Measurements from ENCODE around the gene FAM219A. TPM values are rescaled to one million over a fixed set of nuclear protein-coding genes. Genes with fewer than 3 reads are reported as not detected.
"Not testable (repeated sequence)": the region's sequence is repeated elsewhere in the genome, so short reads cannot be mapped to it uniquely, and the experiment has no call there.

The FAM219A gene
- total and polyA plus RNA-seq, 7 donors: 3.0 to 10.2 (median 7.9) TPM

DNA sequence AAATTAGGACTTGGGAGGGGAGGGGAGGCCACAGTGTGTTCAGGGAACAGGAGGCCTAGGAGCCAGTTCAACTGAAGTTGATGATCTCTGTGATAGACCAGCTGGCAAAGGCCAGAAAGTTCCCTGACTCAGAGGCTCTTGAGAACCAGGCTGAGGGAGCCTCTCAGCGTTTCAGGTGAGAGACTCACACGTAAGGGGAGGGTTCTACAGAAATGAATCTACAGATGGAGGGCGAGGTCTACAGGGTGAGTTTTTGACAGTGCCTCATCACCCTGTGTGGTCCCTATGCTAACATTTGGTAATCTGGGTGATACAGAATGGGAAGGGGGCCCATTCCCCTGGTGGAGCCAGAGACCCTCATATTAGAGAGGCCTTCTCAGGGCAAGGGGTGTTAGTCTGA is 32.4 kb upstream of the FAM219A start:
- intact Hi-C loops (cut with DNase I): no loop called here
- WGBS, 2 donors: 67 to 69% methylated on average over 3 of the region's 3 CpGs

DNA sequence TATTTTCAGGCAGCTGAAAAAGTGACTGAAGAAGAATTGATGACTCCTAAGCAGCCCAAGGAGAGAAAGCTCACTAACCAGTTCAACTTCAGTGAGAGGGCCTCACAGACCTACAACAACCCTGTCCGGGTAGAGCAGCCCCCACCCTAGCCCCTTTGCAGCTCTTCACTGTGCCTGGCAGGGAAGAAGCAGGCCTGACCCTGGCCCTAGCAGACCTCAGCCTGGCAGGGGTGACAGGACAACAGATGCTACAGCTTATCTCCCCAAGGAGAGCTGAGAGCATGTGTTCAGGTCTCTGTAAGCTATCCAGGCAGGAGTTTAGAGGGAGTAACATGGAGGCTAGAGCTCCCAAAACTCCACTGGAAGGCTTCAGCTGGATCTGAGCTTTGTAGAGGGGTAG is 32.0 kb upstream of the FAM219A start:
- peaks cover 0 to 6% (median 0%) of the 10 kb centered on the region in 3 donors for H3K27me3 ChIP-seq
- DNase-seq: no peak
- no peak overlapping the region for H3K4me3 ChIP-seq
- TF ChIP-seq POLR2A (IDR thresholded peaks at IDR 0.05) (no peak), EP300 (IDR thresholded peaks at IDR 0.05) (no peak), POLR2AphosphoS5 (IDR thresholded peaks at IDR 0.05) (no peak)
- TF ChIP-seq, protein P1, sequence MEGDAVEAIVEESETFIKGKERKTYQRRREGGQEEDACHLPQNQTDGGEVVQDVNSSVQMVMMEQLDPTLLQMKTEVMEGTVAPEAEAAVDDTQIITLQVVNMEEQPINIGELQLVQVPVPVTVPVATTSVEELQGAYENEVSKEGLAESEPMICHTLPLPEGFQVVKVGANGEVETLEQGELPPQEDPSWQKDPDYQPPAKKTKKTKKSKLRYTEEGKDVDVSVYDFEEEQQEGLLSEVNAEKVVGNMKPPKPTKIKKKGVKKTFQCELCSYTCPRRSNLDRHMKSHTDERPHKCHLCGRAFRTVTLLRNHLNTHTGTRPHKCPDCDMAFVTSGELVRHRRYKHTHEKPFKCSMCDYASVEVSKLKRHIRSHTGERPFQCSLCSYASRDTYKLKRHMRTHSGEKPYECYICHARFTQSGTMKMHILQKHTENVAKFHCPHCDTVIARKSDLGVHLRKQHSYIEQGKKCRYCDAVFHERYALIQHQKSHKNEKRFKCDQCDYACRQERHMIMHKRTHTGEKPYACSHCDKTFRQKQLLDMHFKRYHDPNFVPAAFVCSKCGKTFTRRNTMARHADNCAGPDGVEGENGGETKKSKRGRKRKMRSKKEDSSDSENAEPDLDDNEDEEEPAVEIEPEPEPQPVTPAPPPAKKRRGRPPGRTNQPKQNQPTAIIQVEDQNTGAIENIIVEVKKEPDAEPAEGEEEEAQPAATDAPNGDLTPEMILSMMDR (IDR thresholded peaks at IDR 0.05): no peak
- WGBS, 2 donors: 67 to 89% methylated on average over 1 of the region's 1 CpG
- no peaks in the 10 kb centered on the region for H3K4me1 ChIP-seq
- intact Hi-C loops (cut with DNase I): no loop called here
- H3K9me3 ChIP-seq: no peaks in the 10 kb centered on the region
- no peaks in the 10 kb centered on the region for H3K36me3 ChIP-seq
- no peak overlapping the region for H3K27ac ChIP-seq

More for the DNA sequence above, 32.4 kb upstream of the FAM219A start:
- peaks cover 0 to 6% (median 0%) of the 10 kb centered on the region in 3 donors for H3K27me3 ChIP-seq
- no peak overlapping the region for H3K27ac ChIP-seq
- TF ChIP-seq, protein P1 (IDR thresholded peaks at IDR 0.05): no peak
- TF ChIP-seq POLR2AphosphoS5 (IDR thresholded peaks at IDR 0.05): no peak
- TF ChIP-seq EP300 (IDR thresholded peaks at IDR 0.05): no peak
- TF ChIP-seq POLR2A (IDR thresholded peaks at IDR 0.05): no peak
- no peaks in the 10 kb centered on the region for H3K9me3 ChIP-seq
- no peaks in the 10 kb centered on the region for H3K4me1 ChIP-seq
- no peak overlapping the region for H3K4me3 ChIP-seq
- DNase-seq: no peak
- no peaks in the 10 kb centered on the region for H3K36me3 ChIP-seq

DNA sequence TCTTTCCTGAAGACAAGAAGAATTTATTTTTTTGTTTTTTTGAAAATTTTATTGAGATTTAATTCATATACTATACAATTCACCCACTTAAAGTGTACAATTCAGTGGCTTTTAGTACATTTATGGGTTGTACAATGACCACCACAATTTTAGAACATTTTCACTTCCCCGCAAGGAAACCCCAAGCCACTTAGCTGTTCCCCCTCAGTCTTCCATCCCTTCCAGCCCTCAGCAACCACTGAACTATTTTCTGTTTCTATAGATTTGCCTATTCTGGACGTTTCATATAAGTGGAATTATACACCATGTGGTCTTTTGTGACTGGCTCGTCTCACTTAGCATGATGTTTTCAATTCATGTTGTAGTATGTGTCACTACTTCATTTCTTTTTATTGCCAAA is 28.2 kb upstream of the FAM219A start:
- no peaks in the 10 kb centered on the region for H3K4me1 ChIP-seq
- intact Hi-C loops (cut with DNase I): no loop called here
- no peak for TF ChIP-seq POLR2AphosphoS5 (IDR thresholded peaks at IDR 0.05)
- no peak for TF ChIP-seq EP300 (IDR thresholded peaks at IDR 0.05)
- TF ChIP-seq POLR2A (IDR thresholded peaks at IDR 0.05): no peak
- TF ChIP-seq, protein P1 (IDR thresholded peaks at IDR 0.05): no peak
- DNase-seq: no peak
- 60 to 65% methylated on average over 3 of the region's 3 CpGs for WGBS, 2 donors
- H3K4me3 ChIP-seq: no peak overlapping the region
- H3K9me3 ChIP-seq: no peaks in the 10 kb centered on the region
- H3K27ac ChIP-seq: no peak overlapping the region
- no peaks in the 10 kb centered on the region for H3K36me3 ChIP-seq
- peaks cover 0 to 6% (median 0%) of the 10 kb centered on the region in 3 donors for H3K27me3 ChIP-seq

DNA sequence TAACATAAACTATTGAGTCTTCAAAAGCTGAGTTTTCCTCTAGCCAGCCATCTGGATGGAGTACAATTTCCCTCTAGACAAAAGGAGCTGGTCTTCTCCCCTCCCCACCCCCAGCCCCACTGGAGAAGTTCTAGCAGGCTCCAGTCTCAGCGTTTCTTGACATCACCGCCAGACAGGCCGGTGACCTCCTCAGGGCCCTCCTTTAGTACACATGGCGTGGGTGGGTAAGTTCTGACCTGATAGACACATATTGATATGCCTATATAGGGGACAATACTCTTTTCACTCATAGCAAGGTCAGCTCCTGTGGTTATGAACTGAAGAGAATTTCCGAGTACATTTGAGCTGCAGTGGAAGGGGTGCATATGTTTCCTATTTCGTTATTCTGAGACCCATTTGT is 27.5 kb upstream of the FAM219A start:
- intact Hi-C loops (cut with DNase I): no loop called here
- no peak overlapping the region for H3K4me3 ChIP-seq
- DNase-seq: no peak
- WGBS, 2 donors: 78 to 81% methylated on average over 6 of the region's 6 CpGs
- H3K36me3 ChIP-seq: no peaks in the 10 kb centered on the region
- H3K9me3 ChIP-seq: no peaks in the 10 kb centered on the region
- H3K27me3 ChIP-seq: peaks cover 0 to 6% (median 0%) of the 10 kb centered on the region in 3 donors
- H3K27ac ChIP-seq: no peak overlapping the region
- TF ChIP-seq, protein P1 (IDR thresholded peaks at IDR 0.05): no peak
- TF ChIP-seq EP300 (IDR thresholded peaks at IDR 0.05) (no peak), POLR2A (IDR thresholded peaks at IDR 0.05) (no peak), POLR2AphosphoS5 (IDR thresholded peaks at IDR 0.05) (no peak)
- no peaks in the 10 kb centered on the region for H3K4me1 ChIP-seq

DNA sequence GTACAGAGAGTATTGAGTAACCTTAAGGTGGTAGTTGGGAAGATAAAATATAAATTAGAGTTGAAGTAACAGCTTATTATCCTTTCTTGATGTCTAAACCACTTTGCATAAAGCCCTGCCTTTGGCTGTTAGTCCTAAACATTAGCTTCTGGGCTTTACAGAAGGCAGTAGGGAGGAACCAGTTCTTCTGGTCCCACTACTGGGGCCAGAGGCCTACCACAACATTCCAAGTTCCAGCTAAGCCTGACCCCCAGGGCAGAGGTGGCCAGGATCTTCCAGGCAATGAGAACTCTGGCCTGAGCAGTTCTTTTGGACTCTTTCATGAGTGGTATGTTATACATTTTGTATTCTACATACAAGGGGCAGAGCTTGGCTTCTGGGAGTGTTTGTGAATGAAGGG is 26.3 kb upstream of the FAM219A start:
- DNase-seq: no peak
- Histone ChIP-seq H3K9me3 (no peaks in the 10 kb centered on the region), H3K36me3 (no peaks in the 10 kb centered on the region), H3K27me3 (no peaks in the 10 kb centered on the region), H3K4me1 (no peaks in the 10 kb centered on the region), H3K27ac (no peak overlapping the region), H3K4me3 (no peak overlapping the region)
- intact Hi-C loops (cut with DNase I): no loop called here
- TF ChIP-seq EP300 (IDR thresholded peaks at IDR 0.05) (no peak), POLR2AphosphoS5 (IDR thresholded peaks at IDR 0.05) (no peak), POLR2A (IDR thresholded peaks at IDR 0.05) (no peak)

DNA sequence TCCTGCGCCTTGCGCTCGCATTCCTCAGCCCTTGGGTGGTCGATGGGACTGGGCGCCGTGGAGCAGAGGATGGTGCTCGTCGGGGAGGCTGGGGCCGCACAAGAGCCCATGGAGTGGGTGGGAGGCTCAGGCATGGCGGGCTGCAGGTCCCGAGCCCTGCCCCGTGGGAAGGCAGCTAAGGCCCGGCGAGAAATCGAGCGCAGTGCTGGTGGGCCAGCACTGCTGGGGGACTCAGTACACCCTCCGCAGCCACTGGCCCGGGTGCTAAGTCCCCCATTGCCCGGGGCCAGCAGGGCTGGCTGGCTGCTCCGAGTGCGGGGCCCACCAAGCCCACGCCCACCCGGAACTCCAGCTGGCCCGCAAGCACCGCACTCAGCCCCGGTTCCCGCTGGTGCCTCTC is 24.4 kb upstream of the FAM219A start:
- H3K9me3 ChIP-seq; H3K4me1 ChIP-seq; DNase-seq; H3K27ac ChIP-seq; H3K27me3 ChIP-seq; H3K4me3 ChIP-seq; H3K36me3 ChIP-seq; intact Hi-C loops (cut with DNase I): not testable (repeated sequence)
- WGBS, 2 donors: 92 to 96% methylated on average over 27 of the region's 27 CpGs

DNA sequence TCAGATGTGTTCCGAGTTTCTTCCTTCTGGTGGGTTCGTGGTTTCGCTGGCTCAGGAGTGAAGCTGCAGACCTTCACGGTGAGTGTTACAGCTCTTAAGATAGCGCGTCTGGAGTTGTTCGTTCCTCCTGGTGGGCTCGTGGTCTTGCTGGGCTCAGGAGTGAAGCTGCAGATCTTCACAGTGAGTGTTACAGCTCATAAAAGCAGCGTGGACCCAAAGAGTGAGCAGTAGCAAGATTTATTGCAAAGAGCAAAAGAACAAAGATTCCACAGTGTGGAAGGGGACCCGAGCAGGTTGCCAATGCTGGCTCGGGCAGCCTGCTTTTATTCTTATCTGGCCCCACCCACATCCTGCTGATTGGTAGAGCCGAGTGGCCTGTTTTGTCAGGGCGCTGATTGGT is 23.2 kb upstream of the FAM219A start:
- H3K4me3 ChIP-seq; H3K36me3 ChIP-seq; H3K9me3 ChIP-seq; H3K27me3 ChIP-seq; intact Hi-C loops (cut with DNase I); DNase-seq; H3K4me1 ChIP-seq; H3K27ac ChIP-seq: not testable (repeated sequence)
- 63 to 65% methylated on average over 13 of the region's 13 CpGs for WGBS, 2 donors
